Astrocyte (in vitro differentiated cells and primary cell): ENCODE results near the gene SFRP2. TPM values are rescaled to one million over a fixed set of nuclear protein-coding genes. Genes with fewer than 3 reads are reported as not detected.

Experiments
- DNase-seq: peaks from one replicate; pipeline ENCODE4 v3.0.0-alpha.2; 2010; ENCODE audit warnings: low read depth
- FAIRE-seq: peaks from 2 replicates; lab custom pipeline; 2011; peaks lifted over from hg19 to GRCh38; lab: Jason Lieb, UNC
- H2AFZ ChIP-seq: 2 replicates; pipeline ENCODE4 v1.6.0; 2012; ENCODE audit warnings: low read depth, low read length, inconsistent platforms
- H3K27ac ChIP-seq: 2 replicates; pipeline ENCODE4 v1.5.1; 2011; ENCODE audit warnings: low read depth, low read length, inconsistent platforms
- H3K27me3 ChIP-seq: 2 replicates; pipeline ENCODE4 v1.6.0; 2011; ENCODE audit warnings: low read length, inconsistent platforms; ENCODE audit not compliant: insufficient read depth
- H3K36me3 ChIP-seq: 2 replicates; pipeline ENCODE4 v1.5.1; 2011; ENCODE audit warnings: low read length, inconsistent platforms; ENCODE audit not compliant: insufficient read depth
- H3K4me1 ChIP-seq: 2 replicates; pipeline ENCODE4 v1.5.1; 2011; ENCODE audit warnings: low read length, inconsistent platforms; ENCODE audit not compliant: insufficient read depth
- H3K4me2 ChIP-seq: 2 replicates; pipeline ENCODE4 v1.6.0; 2012; ENCODE audit warnings: low read length, inconsistent platforms
- H3K4me3 ChIP-seq: 2 replicates; pipeline ENCODE4 v1.5.1; 2011; ENCODE audit warnings: low read depth, mild to moderate bottlenecking, low read length, inconsistent platforms; ENCODE audit not compliant: insufficient read depth
- H3K79me2 ChIP-seq: 2 replicates; pipeline ENCODE4 v1.6.0; 2012; ENCODE audit warnings: mild to moderate bottlenecking, low read length, inconsistent platforms; ENCODE audit not compliant: insufficient read depth
- H3K9ac ChIP-seq: 2 replicates; pipeline ENCODE4 v1.6.0; 2012; ENCODE audit warnings: mild to moderate bottlenecking, low read length, inconsistent platforms
- H3K9me3 ChIP-seq: 2 replicates; pipeline ENCODE4 v1.5.1; 2012; ENCODE audit warnings: low read depth, mild to moderate bottlenecking, low read length, inconsistent platforms; ENCODE audit not compliant: insufficient read depth
- H4K20me1 ChIP-seq: 2 replicates; pipeline ENCODE4 v1.6.0; 2012; ENCODE audit warnings: low read length, inconsistent platforms; ENCODE audit not compliant: insufficient read depth
- H3K27ac Mint-ChIP-seq: one replicate; pipeline ENCODE4 v1.8.0; 2021; ENCODE audit warnings: mild to moderate bottlenecking, mixed read lengths; ENCODE audit not compliant: unreplicated experiment
- H3K27me3 Mint-ChIP-seq: one replicate; pipeline ENCODE4 v1.8.0; 2021; ENCODE audit warnings: low read depth, mixed read lengths; ENCODE audit not compliant: unreplicated experiment
- H3K36me3 Mint-ChIP-seq: one replicate; pipeline ENCODE4 v1.8.0; 2021; ENCODE audit warnings: low read depth, mixed read lengths; ENCODE audit not compliant: unreplicated experiment
- H3K4me1 Mint-ChIP-seq: one replicate; pipeline ENCODE4 v1.8.0; 2021; ENCODE audit warnings: low read depth, mixed read lengths; ENCODE audit not compliant: unreplicated experiment
- H3K4me3 Mint-ChIP-seq: one replicate; pipeline ENCODE4 v1.8.0; 2021; ENCODE audit warnings: mild to moderate bottlenecking, moderate library complexity, mixed read lengths; ENCODE audit not compliant: unreplicated experiment
- H3K9me3 Mint-ChIP-seq: one replicate; pipeline ENCODE4 v1.8.0; 2021; ENCODE audit warnings: mild to moderate bottlenecking, mixed read lengths; ENCODE audit not compliant: unreplicated experiment
- EZH2 ChIP-seq: IDR thresholded peaks from 2 replicates; pipeline ENCODE4 v1.6.1; 2012; ENCODE audit warnings: mild to moderate bottlenecking, low read length, inconsistent platforms; ENCODE audit not compliant: insufficient read depth
- total RNA-seq: library from RNA; stranded (reverse); gene quantifications from 2 replicates; pipeline ENCODE4 v1.2.1, GENCODE V29; 2021
- TF ChIP-seq, protein P1 (sequence below): IDR thresholded peaks from 2 replicates; pipeline ENCODE4 v1.5.1; 2011; ENCODE audit warnings: low read depth, mild to moderate bottlenecking, inconsistent platforms, low read length, moderate library complexity; ENCODE audit not compliant: insufficient read depth

Gene SFRP2
- total RNA-seq, 1 donor from 2014 or later: 92.8 TPM

- Mint-ChIP-seq H3K4me1 (peaks cover 12% of the 10 kb centered on the region), H3K36me3 (peaks cover 5% of the 10 kb centered on the region), H3K9me3 (no peaks in the 10 kb centered on the region), H3K4me3 (peak overlapping the region; percentile 57), H3K27me3 (peaks cover 42% of the 10 kb centered on the region), H3K27ac (peak overlapping the region; percentile 47)
- Histone ChIP-seq H3K4me3 (no peak overlapping the region), H3K79me2 (no peaks in the 10 kb centered on the region), H3K27ac (no peak overlapping the region), H3K27me3 (peaks cover 70% of the 10 kb centered on the region), H4K20me1 (no peaks in the 10 kb centered on the region), H3K4me1 (peaks cover 17% of the 10 kb centered on the region), H2AFZ (peak overlapping the region; percentile 64), H3K4me2 (peak overlapping the region; percentile 80), H3K9ac (no peak overlapping the region), H3K36me3 (no peaks in the 10 kb centered on the region), H3K9me3 (no peaks in the 10 kb centered on the region)
- no peak for FAIRE-seq
- TF ChIP-seq, protein P1, sequence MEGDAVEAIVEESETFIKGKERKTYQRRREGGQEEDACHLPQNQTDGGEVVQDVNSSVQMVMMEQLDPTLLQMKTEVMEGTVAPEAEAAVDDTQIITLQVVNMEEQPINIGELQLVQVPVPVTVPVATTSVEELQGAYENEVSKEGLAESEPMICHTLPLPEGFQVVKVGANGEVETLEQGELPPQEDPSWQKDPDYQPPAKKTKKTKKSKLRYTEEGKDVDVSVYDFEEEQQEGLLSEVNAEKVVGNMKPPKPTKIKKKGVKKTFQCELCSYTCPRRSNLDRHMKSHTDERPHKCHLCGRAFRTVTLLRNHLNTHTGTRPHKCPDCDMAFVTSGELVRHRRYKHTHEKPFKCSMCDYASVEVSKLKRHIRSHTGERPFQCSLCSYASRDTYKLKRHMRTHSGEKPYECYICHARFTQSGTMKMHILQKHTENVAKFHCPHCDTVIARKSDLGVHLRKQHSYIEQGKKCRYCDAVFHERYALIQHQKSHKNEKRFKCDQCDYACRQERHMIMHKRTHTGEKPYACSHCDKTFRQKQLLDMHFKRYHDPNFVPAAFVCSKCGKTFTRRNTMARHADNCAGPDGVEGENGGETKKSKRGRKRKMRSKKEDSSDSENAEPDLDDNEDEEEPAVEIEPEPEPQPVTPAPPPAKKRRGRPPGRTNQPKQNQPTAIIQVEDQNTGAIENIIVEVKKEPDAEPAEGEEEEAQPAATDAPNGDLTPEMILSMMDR: no peak
- TF ChIP-seq EZH2: no peak
- DNase-seq: no peak
These were observed 3.9 kb upstream of the SFRP2 start for GRCh38 chr4:153792618-153793247.

- DNase-seq: no peak
- TF ChIP-seq, protein P1: peak; percentile 29
- peak; percentile 72 for TF ChIP-seq EZH2
- Histone ChIP-seq H3K4me1 (peaks cover 17% of the 10 kb centered on the region), H3K9ac (no peak overlapping the region), H3K4me2 (peak overlapping the region; percentile 80), H3K36me3 (no peaks in the 10 kb centered on the region), H3K27me3 (peaks cover 78% of the 10 kb centered on the region), H3K4me3 (no peak overlapping the region), H4K20me1 (no peaks in the 10 kb centered on the region), H2AFZ (peak overlapping the region; percentile 65), H3K79me2 (no peaks in the 10 kb centered on the region), H3K9me3 (no peaks in the 10 kb centered on the region), H3K27ac (no peak overlapping the region)
- Mint-ChIP-seq H3K27ac (no peak overlapping the region), H3K4me3 (peak overlapping the region; percentile 57), H3K36me3 (peaks cover 5% of the 10 kb centered on the region), H3K9me3 (no peaks in the 10 kb centered on the region), H3K4me1 (peaks cover 12% of the 10 kb centered on the region), H3K27me3 (peaks cover 43% of the 10 kb centered on the region)
- FAIRE-seq: no peak
These were observed 3.1 kb upstream of the SFRP2 start for GRCh38 chr4:153791746-153792617.
